HG03460 (cell line): ENCODE results near the gene SOS1.

Experiments
- ATAC-seq: cut with Tn5 transposase; IDR thresholded peaks from one replicate; pipeline ENCODE4 v1.9.1; 2021; ENCODE audit not compliant: unreplicated experiment

The SOS1 gene

GRCh38 chr2:38978296-38978903 lies 142.5 kb downstream of the SOS1 start:
- ATAC-seq, result no peak

- ATAC-seq, result no peak
Observed at GRCh38 chr2:38977047-38977446, 143.8 kb downstream of the SOS1 start.

GRCh38 chr2:38975042-38975441 lies 145.8 kb downstream of the SOS1 start:
- no peak for ATAC-seq

- no peak for ATAC-seq
Observed at GRCh38 chr2:38973266-38973665, 147.6 kb downstream of the SOS1 start.

GRCh38 chr2:38971377-38971776 lies 149.5 kb downstream of the SOS1 start:
- ATAC-seq, result no peak

GRCh38 chr2:38968021-38968420 lies 152.8 kb downstream of the SOS1 start:
- ATAC-seq, result no peak

GRCh38 chr2:38966678-38967077 lies 154.2 kb downstream of the SOS1 start:
- no peak for ATAC-seq

- no peak for ATAC-seq
Observed at GRCh38 chr2:38966006-38966405, 154.8 kb downstream of the SOS1 start.

GRCh38 chr2:38960609-38961320 lies 160.1 kb downstream of the SOS1 start:
- no peak for ATAC-seq

GRCh38 chr2:38959938-38960608 lies 160.8 kb downstream of the SOS1 start:
- ATAC-seq, result no peak

- ATAC-seq, result no peak
Observed at GRCh38 chr2:38959466-38959865, 161.4 kb downstream of the SOS1 start.

GRCh38 chr2:38957972-38958371 lies 162.9 kb downstream of the SOS1 start:
- ATAC-seq, result no peak

- ATAC-seq, result no peak
Observed at GRCh38 chr2:38951766-38952165, 169.1 kb downstream of the SOS1 start.

- no peak for ATAC-seq
Observed at GRCh38 chr2:38948995-38949394, 171.9 kb downstream of the SOS1 start.

- no peak for ATAC-seq
Observed at GRCh38 chr2:38948387-38948882, 172.4 kb downstream of the SOS1 start.

GRCh38 chr2:38947241-38948239 lies 173.3 kb downstream of the SOS1 start:
- ATAC-seq, result peak; percentile 75

- no peak for ATAC-seq
Observed at GRCh38 chr2:38945911-38946310, 174.9 kb downstream of the SOS1 start.

- no peak for ATAC-seq
Observed at GRCh38 chr2:38945372-38945771, 175.5 kb downstream of the SOS1 start.

- ATAC-seq, result no peak
Observed at GRCh38 chr2:38943784-38944183, 177.1 kb downstream of the SOS1 start.

GRCh38 chr2:38940746-38941145 lies 180.1 kb downstream of the SOS1 start:
- no peak for ATAC-seq

- ATAC-seq, result no peak
Observed at GRCh38 chr2:38937548-38937947, 183.3 kb downstream of the SOS1 start.
